NT2/D1 (cell line): ENCODE results near the gene MFNG.

Experiments
- DNase-seq: peaks from one replicate; pipeline ENCODE4 v3.0.0-alpha.2; 2011; ENCODE audit warnings: low read depth, low spot score
- H3K27me3 ChIP-seq: 2 replicates; pipeline ENCODE4 v1.6.0; 2011; ENCODE audit warnings: mild to moderate bottlenecking; ENCODE audit not compliant: insufficient read length, insufficient read depth
- H3K36me3 ChIP-seq: 2 replicates; pipeline ENCODE4 v1.6.1; 2011; ENCODE audit warnings: mild to moderate bottlenecking, low read length, mixed read lengths; ENCODE audit not compliant: insufficient read depth, insufficient read length
- H3K4me1 ChIP-seq: 2 replicates; pipeline ENCODE4 v1.5.1; 2011; ENCODE audit not compliant: insufficient read depth, insufficient read length
- H3K4me3 ChIP-seq: 2 replicates; pipeline ENCODE4 v1.5.1; 2011; ENCODE audit warnings: low read depth; ENCODE audit not compliant: insufficient read length
- H3K9ac ChIP-seq: 2 replicates; pipeline ENCODE4 v1.6.0; 2011; ENCODE audit warnings: low read depth; ENCODE audit not compliant: insufficient read length
- H3K9me3 ChIP-seq: 2 replicates; pipeline ENCODE4 v1.5.1; 2011; ENCODE audit warnings: mild to moderate bottlenecking, low read length; ENCODE audit not compliant: insufficient read depth
- SUZ12 ChIP-seq: IDR thresholded peaks from 2 replicates; pipeline ENCODE4 v1.6.1; 2011; ENCODE audit not compliant: insufficient read length, insufficient read depth; ENCODE audit errors: extremely low read depth
- YY1 ChIP-seq: IDR thresholded peaks from 2 replicates; pipeline ENCODE4 v1.6.1; 2011; ENCODE audit not compliant: insufficient read length, insufficient read depth
- ZNF274 ChIP-seq: IDR thresholded peaks from 2 replicates; pipeline ENCODE4 v1.6.1; 2011; ENCODE audit warnings: mild to moderate bottlenecking, low read depth, low read length

Gene MFNG

GRCh38 chr22:37503183-37503683, 17.0 kb upstream of the MFNG start:
- H3K9me3 ChIP-seq, result no peaks in the 10 kb centered on the region
- TF ChIP-seq SUZ12 (no peak), YY1 (no peak), ZNF274 (no peak)
- H3K9ac ChIP-seq, result no peak overlapping the region
- no peaks in the 10 kb centered on the region for H3K27me3 ChIP-seq
- DNase-seq, result no peak
- H3K4me1 ChIP-seq, result peaks cover 19% of the 10 kb centered on the region
- peaks cover 68% of the 10 kb centered on the region for H3K36me3 ChIP-seq
- no peak overlapping the region for H3K4me3 ChIP-seq

- DNase-seq, result no peak
Observed at GRCh38 chr22:37502342-37503182, 16.4 kb upstream of the MFNG start.

GRCh38 chr22:37501610-37502341, 15.6 kb upstream of the MFNG start:
- TF ChIP-seq ZNF274 (no peak), YY1 (no peak), SUZ12 (no peak)
- Histone ChIP-seq H3K9me3 (no peaks in the 10 kb centered on the region), H3K27me3 (no peaks in the 10 kb centered on the region), H3K4me3 (no peak overlapping the region), H3K36me3 (peaks cover 54% of the 10 kb centered on the region), H3K9ac (peak overlapping the region; percentile 50), H3K4me1 (peaks cover 20% of the 10 kb centered on the region)
- no peak for DNase-seq

More at GRCh38 chr22:37502342-37503182, 16.4 kb upstream of the MFNG start:
- no peaks in the 10 kb centered on the region for H3K27me3 ChIP-seq
- H3K36me3 ChIP-seq, result peaks cover 62% of the 10 kb centered on the region
- H3K9ac ChIP-seq, result no peak overlapping the region
- peaks cover 19% of the 10 kb centered on the region for H3K4me1 ChIP-seq
- no peak for TF ChIP-seq SUZ12
- no peak for TF ChIP-seq ZNF274
- TF ChIP-seq YY1, result no peak
- no peak overlapping the region for H3K4me3 ChIP-seq
- no peaks in the 10 kb centered on the region for H3K9me3 ChIP-seq

GRCh38 chr22:37500745-37501609, 14.8 kb upstream of the MFNG start:
- Histone ChIP-seq H3K27me3 (no peaks in the 10 kb centered on the region), H3K4me1 (peaks cover 25% of the 10 kb centered on the region), H3K4me3 (no peak overlapping the region), H3K9ac (peak overlapping the region; percentile 50), H3K36me3 (peaks cover 51% of the 10 kb centered on the region), H3K9me3 (no peaks in the 10 kb centered on the region)
- TF ChIP-seq SUZ12 (no peak), ZNF274 (no peak)
- DNase-seq, result no peak

GRCh38 chr22:37499789-37500540, 13.8 kb upstream of the MFNG start:
- no peaks in the 10 kb centered on the region for H3K27me3 ChIP-seq
- H3K36me3 ChIP-seq, result peaks cover 54% of the 10 kb centered on the region
- no peak overlapping the region for H3K4me3 ChIP-seq
- no peaks in the 10 kb centered on the region for H3K9me3 ChIP-seq
- no peak overlapping the region for H3K9ac ChIP-seq
- H3K4me1 ChIP-seq, result peaks cover 25% of the 10 kb centered on the region
- TF ChIP-seq YY1 (no peak), SUZ12 (no peak), ZNF274 (no peak)
- no peak for DNase-seq

GRCh38 chr22:37499027-37499707, 13.0 kb upstream of the MFNG start:
- no peak overlapping the region for H3K9ac ChIP-seq
- peaks cover 47% of the 10 kb centered on the region for H3K36me3 ChIP-seq
- no peak for TF ChIP-seq YY1
- H3K9me3 ChIP-seq, result no peaks in the 10 kb centered on the region
- DNase-seq, result no peak
- no peaks in the 10 kb centered on the region for H3K27me3 ChIP-seq
- no peak overlapping the region for H3K4me3 ChIP-seq
- H3K4me1 ChIP-seq, result peaks cover 25% of the 10 kb centered on the region
